A549 (cell line): ENCODE data around the gene SFRP2. TPM values are rescaled to one million over a fixed set of nuclear protein-coding genes. Genes with fewer than 3 reads are reported as not detected.

Experiments
- CBX8 ChIP-seq: fragments of 200-600 bp; sonication (generic); IDR thresholded peaks from 2 replicates; pipeline ENCODE4 v1.6.1; 2016
- CHD4 ChIP-seq: fragments of 200-600 bp; sonication (generic); IDR thresholded peaks from 2 replicates; pipeline ENCODE4 v1.6.1; 2016; ENCODE audit warnings: antibody characterized with exemption, mild to moderate bottlenecking, borderline replicate concordance
- E2F6 ChIP-seq: IDR thresholded peaks from 2 replicates; pipeline ENCODE4 v1.6.1; 2012; ENCODE audit warnings: low read depth, borderline replicate concordance
- MYC ChIP-seq: IDR thresholded peaks from 2 replicates; pipeline ENCODE4 v1.6.1; 2012; ENCODE audit warnings: mild to moderate bottlenecking, inconsistent platforms, low read length, improper control_type of control experiment, borderline replicate concordance
- NR3C1 ChIP-seq: fragments of >200 bp; sonication (Bioruptor Twin); formaldehyde crosslinking; IDR thresholded peaks from 3 replicates; pipeline ENCODE4 v1.6.1; 2017
- POLR2A ChIP-seq: IDR thresholded peaks from 2 replicates; pipeline ENCODE4 v1.6.1; 2012; ENCODE audit warnings: mild to moderate bottlenecking, low read length
- RARB ChIP-seq: fragments of 250-450 bp; sonication (Bioruptor Pico); IDR thresholded peaks from 2 replicates; pipeline ENCODE4 v1.8.0; 2021; ENCODE audit warnings: mild to moderate bottlenecking, moderate library complexity
- USF2 ChIP-seq: fragments of 450-650 bp; IDR thresholded peaks from 2 replicates; pipeline ENCODE4 v1.6.1; 2014; ENCODE audit warnings: antibody characterized with exemption
- ZC3H11A ChIP-seq: fragments of 450-650 bp; IDR thresholded peaks from 2 replicates; pipeline ENCODE4 v1.6.1; 2014; ENCODE audit warnings: antibody characterized with exemption, mild to moderate bottlenecking
- ZFP36 ChIP-seq: fragments of 450-650 bp; IDR thresholded peaks from 2 replicates; pipeline ENCODE4 v1.6.1; 2014; ENCODE audit warnings: borderline replicate concordance; ENCODE audit not compliant: partially characterized antibody
- ZSCAN20 ChIP-seq: fragments of 250-450 bp; sonication (Bioruptor Pico); IDR thresholded peaks from 2 replicates; pipeline ENCODE4 v1.8.0; 2022; ENCODE audit warnings: mild to moderate bottlenecking, moderate library complexity
- polyA plus RNA-seq, 4 experiments: library from polyadenylated mRNA; depleted of rRNA in 3 of 4; stranded (reverse); fragments of >200 nt; fragmentation: RNase III in 1 of 4; extraction: RNeasy Plus Mini Kit Qiagen cat#74134 plus additional on column Dnase treatment in 1 of 4; gene quantifications; 2 replicates in 3 of 4; 3 replicates in 1 of 4; pipeline ENCODE4 v1.2.3, GENCODE V29; 2011 to 2017

The SFRP2 gene
- polyA plus RNA-seq, 2 of the 4 experiments (the other 2 are of a cell fraction): not detected

GRCh38 chr4:153731239-153731638 lies 57.6 kb downstream of the SFRP2 start (continued):
- TF ChIP-seq USF2: no peak
- TF ChIP-seq MYC: no peak
- TF ChIP-seq E2F6: no peak
- TF ChIP-seq RARB: no peak
- TF ChIP-seq POLR2A: no peak
- TF ChIP-seq CHD4: no peak
- TF ChIP-seq NR3C1: no peak
- TF ChIP-seq ZC3H11A: no peak
- TF ChIP-seq ZFP36: no peak
- TF ChIP-seq ZSCAN20 (CRISPR knock-in tag): no peak
- no peak for TF ChIP-seq CBX8

Other genes starting within 250 kb of the SFRP2 start
- 0.13 and 0.14 TPM in 2 replicates for gene TLR2, start 104.8 kb downstream of the SFRP2 start, polyA plus RNA-seq (2011; rRNA removed)
- gene TLR2, start 104.8 kb downstream of the SFRP2 start, polyA plus RNA-seq (2017; fragmentation: RNase III; extraction: RNeasy Plus Mini Kit Qiagen cat#74134 plus additional on column Dnase treatment): not detected in 3 replicates
- gene RNF175, start 29.1 kb downstream of the SFRP2 start, polyA plus RNA-seq (2011; rRNA removed): 0.05 TPM in 1 of 2 replicates, not detected in the other
- not detected in 3 replicates for gene RNF175, start 29.1 kb downstream of the SFRP2 start, polyA plus RNA-seq (2017; fragmentation: RNase III; extraction: RNeasy Plus Mini Kit Qiagen cat#74134 plus additional on column Dnase treatment)